IMR-90 (cell line): ENCODE data around the gene ERGIC2. TPM values are rescaled to one million over a fixed set of nuclear protein-coding genes. Genes with fewer than 3 reads are reported as not detected.

ENCODE experiments used
- ATAC-seq: fragments of 200-7000 bp; cut with Tn5 transposase; 2 replicates; pipeline ENCODE4 v1.9.1; 2020; ENCODE audit warnings: low read depth, mild to moderate bottlenecking, moderate library complexity
- BruUV-seq: library from RNA; stranded (reverse); fragments of 400-500 nt; replicated peaks from 2 replicates; lab custom pipeline; 2021; lab: Mats Ljungman, UMichigan
- CTCF ChIA-PET: fragments of 300-600 bp; formaldehyde crosslinking; extraction: SDS; loops from one replicate; lab custom pipeline; 2021; ENCODE audit warnings: antibody characterized with exemption; lab: Yijun Ruan, JAX
- POLR2A ChIA-PET: fragments of 300-600 bp; sonication (Branson Sonifier 250); formaldehyde crosslinking; loops from one replicate; lab custom pipeline; 2022; ENCODE audit warnings: antibody characterized with exemption; ENCODE audit not compliant: unreplicated experiment; lab: Charles Lee
- DNase-seq: peaks from one replicate; pipeline ENCODE4 v3.0.0; 2013
- H2AFZ ChIP-seq: replicated peaks from 2 replicates; pipeline ENCODE3; 2013; ENCODE audit warnings: low read length, mild to moderate bottlenecking; ENCODE audit not compliant: poor library complexity
- H2AK5ac ChIP-seq: 2 replicates; pipeline ENCODE4 v1.6.1; 2013; ENCODE audit warnings: low read depth, low read length, inconsistent platforms
- H2AK9ac ChIP-seq: replicated peaks from 2 replicates; pipeline ENCODE3; 2013; ENCODE audit warnings: mild to moderate bottlenecking, low read depth, low read length, moderate library complexity; ENCODE audit not compliant: poor library complexity
- H2BK120ac ChIP-seq: 2 replicates; pipeline ENCODE4 v1.6.1; 2013; ENCODE audit warnings: low read depth, low read length, inconsistent platforms
- H2BK15ac ChIP-seq: 3 replicates; pipeline ENCODE4 v1.6.1; 2013; ENCODE audit warnings: low read depth, low read length, inconsistent platforms
- H2BK20ac ChIP-seq: 2 replicates; pipeline ENCODE4 v1.6.1; 2013; ENCODE audit warnings: low read depth, mild to moderate bottlenecking, inconsistent platforms, low read length, moderate library complexity
- H2BK5ac ChIP-seq: 2 replicates; pipeline ENCODE4 v1.6.1; 2013; ENCODE audit warnings: mild to moderate bottlenecking, low read depth, low read length, inconsistent platforms; ENCODE audit not compliant: poor library complexity, severe bottlenecking
- H3K14ac ChIP-seq: replicated peaks from 2 replicates; pipeline ENCODE4 v1.6.1; 2013; ENCODE audit warnings: low read depth, low read length, inconsistent platforms
- H3K18ac ChIP-seq: 2 replicates; pipeline ENCODE4 v1.6.1; 2013; ENCODE audit warnings: low read depth, low read length, control low read depth
- H3K23ac ChIP-seq: 2 replicates; pipeline ENCODE4 v1.6.1; 2013; ENCODE audit warnings: low read depth, low read length, inconsistent platforms
- H3K27ac ChIP-seq: 2 replicates; pipeline ENCODE4 v1.5.1; 2013; ENCODE audit warnings: mild to moderate bottlenecking, control low read depth, low read length; ENCODE audit not compliant: insufficient read depth
- H3K27me3 ChIP-seq: 2 replicates; pipeline ENCODE4 v1.6.1; 2013; ENCODE audit warnings: low read length; ENCODE audit not compliant: control insufficient read depth, insufficient read depth
- H3K36me3 ChIP-seq: 2 replicates; pipeline ENCODE4 v1.6.1; 2013; ENCODE audit warnings: low read length, mixed read lengths; ENCODE audit not compliant: control insufficient read depth, insufficient read depth
- H3K4ac ChIP-seq: 2 replicates; pipeline ENCODE4 v1.6.1; 2013; ENCODE audit warnings: low read depth, low read length, inconsistent platforms
- H3K4me1 ChIP-seq: 2 replicates; pipeline ENCODE4 v1.6.1; 2013; ENCODE audit warnings: low read length, mixed read lengths; ENCODE audit not compliant: control insufficient read depth, insufficient read depth
- H3K4me2 ChIP-seq: 2 replicates; pipeline ENCODE4 v1.6.1; 2013; ENCODE audit warnings: low read depth, mild to moderate bottlenecking, control low read depth, low read length, moderate library complexity
- H3K4me3 ChIP-seq: 2 replicates; pipeline ENCODE4 v1.5.1; 2013; ENCODE audit warnings: low read depth, mild to moderate bottlenecking, control low read depth, low read length, moderate library complexity; ENCODE audit not compliant: insufficient read depth
- H3K56ac ChIP-seq: 2 replicates; pipeline ENCODE4 v1.6.1; 2013; ENCODE audit warnings: low read length, inconsistent platforms; ENCODE audit not compliant: insufficient read depth; ENCODE audit errors: extremely low read depth
- H3K79me1 ChIP-seq, 2 experiments: 2 replicates each; pipeline ENCODE4 v1.6.1; 2013; ENCODE audit warnings: low read length in 2 of 2, inconsistent platforms in 1 of 2, low read depth in 1 of 2
- H3K9ac ChIP-seq: 2 replicates; pipeline ENCODE4 v1.6.1; 2013; ENCODE audit warnings: low read depth, low read length, control low read depth
- H3K9me1 ChIP-seq: 2 replicates; pipeline ENCODE4 v1.6.1; 2013; ENCODE audit warnings: low read length, inconsistent platforms; ENCODE audit not compliant: insufficient read depth
- H3K9me3 ChIP-seq: 2 replicates; pipeline ENCODE4 v1.6.1; 2013; ENCODE audit warnings: low read length; ENCODE audit not compliant: control insufficient read depth, insufficient read depth
- H4K20me1 ChIP-seq: 2 replicates; pipeline ENCODE4 v1.6.1; 2013; ENCODE audit warnings: low read length, inconsistent platforms; ENCODE audit not compliant: insufficient read depth
- H4K5ac ChIP-seq: 2 replicates; pipeline ENCODE4 v1.6.1; 2013; ENCODE audit warnings: mild to moderate bottlenecking, low read depth, low read length, control low read depth
- H4K8ac ChIP-seq, 2 experiments: 2 replicates each; pipeline ENCODE4 v1.6.1; 2013; ENCODE audit warnings: low read depth in 2 of 2, low read length in 2 of 2, control low read depth in 1 of 2, inconsistent platforms in 1 of 2
- H4K91ac ChIP-seq: 2 replicates; pipeline ENCODE4 v1.6.1; 2013; ENCODE audit warnings: low read depth, low read length, inconsistent platforms; ENCODE audit not compliant: insufficient read depth
- BHLHE40 ChIP-seq: fragments of 150-350 bp; IDR thresholded peaks from 2 replicates; pipeline ENCODE4 v1.6.1; 2016; ENCODE audit warnings: mild to moderate bottlenecking, low read depth, low read length
- CEBPB ChIP-seq: IDR thresholded peaks from 2 replicates; pipeline ENCODE4 v1.6.1; 2012; ENCODE audit warnings: low read depth, low read length, improper control_type of control experiment
- CHD1 ChIP-seq: IDR thresholded peaks from 2 replicates; pipeline ENCODE4 v1.6.1; 2012; ENCODE audit warnings: low read depth, low read length, improper control_type of control experiment
- FOS ChIP-seq: fragments of 150-350 bp; IDR thresholded peaks from 2 replicates; pipeline ENCODE4 v1.6.1; 2016; ENCODE audit warnings: low read depth, low read length
- MAFK ChIP-seq: IDR thresholded peaks from 2 replicates; pipeline ENCODE4 v1.6.1; 2012; ENCODE audit warnings: low read depth, low read length, improper control_type of control experiment
- MAZ ChIP-seq: IDR thresholded peaks from 2 replicates; pipeline ENCODE4 v1.6.1; 2012; ENCODE audit warnings: low read depth, mild to moderate bottlenecking, low read length, improper control_type of control experiment, moderate library complexity, borderline replicate concordance
- MXI1 ChIP-seq: IDR thresholded peaks from 2 replicates; pipeline ENCODE4 v1.6.1; 2012; ENCODE audit warnings: low read depth, mild to moderate bottlenecking, low read length, moderate library complexity, borderline replicate concordance
- NFE2L2 ChIP-seq: fragments of 150-350 bp; IDR thresholded peaks from 2 replicates; pipeline ENCODE4 v1.6.1; 2016; ENCODE audit warnings: low read depth, mild to moderate bottlenecking, low read length
- POLR2A ChIP-seq: IDR thresholded peaks from 2 replicates; pipeline ENCODE4 v1.6.1; 2012; ENCODE audit warnings: mild to moderate bottlenecking, low read depth, low read length
- RAD21 ChIP-seq: IDR thresholded peaks from 2 replicates; pipeline ENCODE4 v1.6.1; 2012; ENCODE audit warnings: low read length, improper control_type of control experiment
- RCOR1 ChIP-seq: IDR thresholded peaks from 2 replicates; pipeline ENCODE4 v1.6.1; 2012; ENCODE audit warnings: mild to moderate bottlenecking, low read length, improper control_type of control experiment; ENCODE audit not compliant: insufficient replicate concordance
- RFX5 ChIP-seq: IDR thresholded peaks from 2 replicates; pipeline ENCODE4 v1.8.0; 2012; ENCODE audit warnings: low read depth, mild to moderate bottlenecking, low read length, moderate library complexity
- SMC3 ChIP-seq: fragments of 150-350 bp; IDR thresholded peaks from 2 replicates; pipeline ENCODE4 v1.6.1; 2016; ENCODE audit warnings: low read depth, mild to moderate bottlenecking, antibody characterized with exemption, low read length, moderate library complexity
- WGBS, 2 experiments: methylation state at CpG; one replicate each; pipeline versions ENCODE4 v1.1.5 to v1.1.7; 2013; ENCODE audit warnings: missing lambda C conversion rate in 2 of 2; ENCODE audit not compliant: insufficient read length in 1 of 2; ENCODE audit errors: extremely low coverage in 2 of 2; 5-methylcytosine and 5-hydroxymethylcytosine counted together
- dilution Hi-C: fragments of 300-500 bp; cut with HindIII; formaldehyde crosslinking; loops from one replicate; pipeline ENCODE4 v1.14.3; 2018; ENCODE audit warnings: low sequenced_read_pairs; ENCODE audit not compliant: unreplicated experiment
- in situ Hi-C: fragments of 300-500 bp; cut with MboI; formaldehyde crosslinking; loops from 3 replicates; pipeline ENCODE4 v1.14.3; 2019; ENCODE audit warnings: low sequenced_read_pairs, inconsistent platforms, mixed read lengths
- intact Hi-C: fragments of 100-400 bp; cut with micrococcal nuclease; formaldehyde crosslinking; loops from 2 replicates; pipeline ENCODE4 v1.10.0; 2022
- polyA plus RNA-seq, 3 experiments: library from polyadenylated mRNA; depleted of rRNA; stranded (reverse); fragments of >200 nt; gene quantifications; 2 replicates each; pipeline ENCODE4 v1.2.3, GENCODE V29; 2012; ENCODE audit warnings: low replicate concordance in 1 of 3
- total RNA-seq: library from RNA; depleted of rRNA; stranded (reverse); fragments of >200 nt; gene quantifications from 2 replicates; pipeline ENCODE4 v1.2.3, GENCODE V29; 2012
- TF ChIP-seq, protein P1 (sequence below): fragments of 150-350 bp; IDR thresholded peaks from 2 replicates; pipeline ENCODE4 v1.6.1; 2017; ENCODE audit warnings: mild to moderate bottlenecking, antibody characterized with exemption, low read length, low read depth
- TF ChIP-seq, protein P2 (sequence below): conservative IDR thresholded peaks from 2 replicates; pipeline ENCODE4 v1.5.1; 2012; ENCODE audit warnings: mild to moderate bottlenecking, low read depth, low read length, improper control_type of control experiment
- TF ChIP-seq, protein P3 (sequence below): fragments of 150-350 bp; IDR thresholded peaks from 2 replicates; pipeline ENCODE4 v1.6.1; 2016; ENCODE audit warnings: low read depth, mild to moderate bottlenecking, low read length, moderate library complexity, borderline replicate concordance

Gene ERGIC2
- total and polyA plus RNA-seq, 2 of the 4 experiments (the other 2 are of a cell fraction) = 41.0 to 45.3 TPM

- H3K27ac ChIP-seq = no peak overlapping the region
- H3K56ac ChIP-seq = no peak overlapping the region
- no peak overlapping the region for H4K8ac ChIP-seq
- H3K9me3 ChIP-seq = no peaks in the 10 kb centered on the region
- no peak overlapping the region for H2BK20ac ChIP-seq
- peaks cover 5% of the 10 kb centered on the region; the same call in 1 of the 2 replicates for H4K20me1 ChIP-seq
- no peak overlapping the region for H2AK9ac ChIP-seq
- H3K4me3 ChIP-seq = no peak overlapping the region
- ChIA-PET CTCF (no interaction called here), POLR2A (no interaction called here)
- no peak overlapping the region for H2BK120ac ChIP-seq
- peaks cover 16 to 43% of the 10 kb centered on the region in 2 experiments for H3K79me1 ChIP-seq
- no TSS peak for BruUV-seq
- no peak overlapping the region for H2BK5ac ChIP-seq
- H3K27me3 ChIP-seq = no peaks in the 10 kb centered on the region
- dilution Hi-C loops (no loop called here), intact Hi-C loops (no loop called here), in situ Hi-C loops (no loop called here)
- H3K36me3 ChIP-seq = no peaks in the 10 kb centered on the region
- H3K18ac ChIP-seq = no peak overlapping the region
- TF ChIP-seq RCOR1 = no peak
- no peak for TF ChIP-seq MAFK
- TF ChIP-seq, protein P1, sequence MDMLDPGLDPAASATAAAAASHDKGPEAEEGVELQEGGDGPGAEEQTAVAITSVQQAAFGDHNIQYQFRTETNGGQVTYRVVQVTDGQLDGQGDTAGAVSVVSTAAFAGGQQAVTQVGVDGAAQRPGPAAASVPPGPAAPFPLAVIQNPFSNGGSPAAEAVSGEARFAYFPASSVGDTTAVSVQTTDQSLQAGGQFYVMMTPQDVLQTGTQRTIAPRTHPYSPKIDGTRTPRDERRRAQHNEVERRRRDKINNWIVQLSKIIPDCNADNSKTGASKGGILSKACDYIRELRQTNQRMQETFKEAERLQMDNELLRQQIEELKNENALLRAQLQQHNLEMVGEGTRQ = no peak
- TF ChIP-seq, protein P2, sequence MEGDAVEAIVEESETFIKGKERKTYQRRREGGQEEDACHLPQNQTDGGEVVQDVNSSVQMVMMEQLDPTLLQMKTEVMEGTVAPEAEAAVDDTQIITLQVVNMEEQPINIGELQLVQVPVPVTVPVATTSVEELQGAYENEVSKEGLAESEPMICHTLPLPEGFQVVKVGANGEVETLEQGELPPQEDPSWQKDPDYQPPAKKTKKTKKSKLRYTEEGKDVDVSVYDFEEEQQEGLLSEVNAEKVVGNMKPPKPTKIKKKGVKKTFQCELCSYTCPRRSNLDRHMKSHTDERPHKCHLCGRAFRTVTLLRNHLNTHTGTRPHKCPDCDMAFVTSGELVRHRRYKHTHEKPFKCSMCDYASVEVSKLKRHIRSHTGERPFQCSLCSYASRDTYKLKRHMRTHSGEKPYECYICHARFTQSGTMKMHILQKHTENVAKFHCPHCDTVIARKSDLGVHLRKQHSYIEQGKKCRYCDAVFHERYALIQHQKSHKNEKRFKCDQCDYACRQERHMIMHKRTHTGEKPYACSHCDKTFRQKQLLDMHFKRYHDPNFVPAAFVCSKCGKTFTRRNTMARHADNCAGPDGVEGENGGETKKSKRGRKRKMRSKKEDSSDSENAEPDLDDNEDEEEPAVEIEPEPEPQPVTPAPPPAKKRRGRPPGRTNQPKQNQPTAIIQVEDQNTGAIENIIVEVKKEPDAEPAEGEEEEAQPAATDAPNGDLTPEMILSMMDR = no peak
- TF ChIP-seq NFE2L2 = no peak
- no peak for TF ChIP-seq POLR2A
- no peak for TF ChIP-seq MAZ
- TF ChIP-seq CHD1 = no peak
- no peak for TF ChIP-seq FOS
- TF ChIP-seq SMC3 = no peak
- no peak for TF ChIP-seq RAD21
- no peak for TF ChIP-seq MXI1
- TF ChIP-seq CEBPB = no peak
- no peak for TF ChIP-seq RFX5
- TF ChIP-seq, protein P3, sequence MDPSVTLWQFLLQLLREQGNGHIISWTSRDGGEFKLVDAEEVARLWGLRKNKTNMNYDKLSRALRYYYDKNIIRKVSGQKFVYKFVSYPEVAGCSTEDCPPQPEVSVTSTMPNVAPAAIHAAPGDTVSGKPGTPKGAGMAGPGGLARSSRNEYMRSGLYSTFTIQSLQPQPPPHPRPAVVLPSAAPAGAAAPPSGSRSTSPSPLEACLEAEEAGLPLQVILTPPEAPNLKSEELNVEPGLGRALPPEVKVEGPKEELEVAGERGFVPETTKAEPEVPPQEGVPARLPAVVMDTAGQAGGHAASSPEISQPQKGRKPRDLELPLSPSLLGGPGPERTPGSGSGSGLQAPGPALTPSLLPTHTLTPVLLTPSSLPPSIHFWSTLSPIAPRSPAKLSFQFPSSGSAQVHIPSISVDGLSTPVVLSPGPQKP = no peak
- TF ChIP-seq BHLHE40 = no peak
- H2AK5ac ChIP-seq = no peak overlapping the region
- H2AFZ ChIP-seq = no peak overlapping the region
- H3K4me1 ChIP-seq = no peaks in the 10 kb centered on the region
- no peak overlapping the region for H3K4ac ChIP-seq
- no peak overlapping the region for H3K9ac ChIP-seq
- 100% methylated on average over 1 to 2 of the region's 4 CpGs for WGBS, 2 experiments
- H3K9me1 ChIP-seq = no peaks in the 10 kb centered on the region
- no peak overlapping the region for H4K5ac ChIP-seq
- H3K14ac ChIP-seq = no peak overlapping the region
- no peak overlapping the region for H2BK15ac ChIP-seq
- H3K23ac ChIP-seq = no peak overlapping the region
- no peak overlapping the region for H4K91ac ChIP-seq
- ATAC-seq = no peak
- no peak for DNase-seq
- no peak overlapping the region for H3K4me2 ChIP-seq
These were observed 6.1 kb downstream of the ERGIC2 start for GRCh38 chr12:29374913-29375312.
